KMS-11 (cell line): ENCODE results near the gene PPP2CA.

Experiments
- H2AFZ ChIP-seq: fragments of 200-600 bp; sonication (generic); 2 replicates; pipeline ENCODE4 v1.6.1; 2016; ENCODE audit warnings: antibody characterized with exemption, mixed run types, low read depth
- H3K27ac ChIP-seq: fragments of 200-600 bp; sonication (generic); 2 replicates; pipeline ENCODE4 v1.6.1; 2016; ENCODE audit warnings: mild to moderate bottlenecking, mixed run types
- H3K27me3 ChIP-seq: fragments of 200-600 bp; sonication (generic); 2 replicates; pipeline ENCODE4 v1.6.1; 2017; ENCODE audit warnings: mild to moderate bottlenecking, low read depth, mixed run types, moderate library complexity; ENCODE audit not compliant: insufficient read depth
- H3K36me3 ChIP-seq: fragments of 200-600 bp; sonication (generic); 2 replicates; pipeline ENCODE4 v1.6.1; 2017; ENCODE audit warnings: mild to moderate bottlenecking, mixed run types; ENCODE audit not compliant: insufficient read depth
- H3K4me1 ChIP-seq: fragments of 200-600 bp; sonication (generic); 2 replicates; pipeline ENCODE4 v1.6.1; 2016; ENCODE audit warnings: mild to moderate bottlenecking, low read depth, mixed run types; ENCODE audit not compliant: poor library complexity, severe bottlenecking
- H3K4me2 ChIP-seq: fragments of 200-600 bp; sonication (generic); 2 replicates; pipeline ENCODE4 v1.7.0; 2016; ENCODE audit warnings: mild to moderate bottlenecking, mixed run types
- H3K4me3 ChIP-seq: fragments of 200-600 bp; sonication (generic); IDR thresholded peaks from 2 replicates; pipeline ENCODE4 v1.6.1; 2017; ENCODE audit warnings: low read depth, low read length, mixed read lengths; ENCODE audit not compliant: insufficient read depth
- H3K79me2 ChIP-seq: fragments of 200-600 bp; sonication (generic); 2 replicates; pipeline ENCODE4 v1.6.1; 2016; ENCODE audit warnings: low read depth, mixed run types; ENCODE audit not compliant: insufficient read depth
- H3K9ac ChIP-seq: fragments of 200-600 bp; sonication (generic); 2 replicates; pipeline ENCODE4 v1.6.1; 2016; ENCODE audit warnings: mild to moderate bottlenecking, mixed run types
- H4K20me1 ChIP-seq: fragments of 200-600 bp; sonication (generic); 2 replicates; pipeline ENCODE4 v1.6.1; 2016; ENCODE audit warnings: mild to moderate bottlenecking, mixed run types; ENCODE audit not compliant: insufficient read depth
- CTCF ChIP-seq: fragments of 200-600 bp; sonication (generic); conservative IDR thresholded peaks from 2 replicates; pipeline ENCODE4 v1.6.1; 2017; ENCODE audit warnings: low read depth, mild to moderate bottlenecking, antibody characterized with exemption, low read length, moderate library complexity, mixed read lengths

The PPP2CA gene

DNA sequence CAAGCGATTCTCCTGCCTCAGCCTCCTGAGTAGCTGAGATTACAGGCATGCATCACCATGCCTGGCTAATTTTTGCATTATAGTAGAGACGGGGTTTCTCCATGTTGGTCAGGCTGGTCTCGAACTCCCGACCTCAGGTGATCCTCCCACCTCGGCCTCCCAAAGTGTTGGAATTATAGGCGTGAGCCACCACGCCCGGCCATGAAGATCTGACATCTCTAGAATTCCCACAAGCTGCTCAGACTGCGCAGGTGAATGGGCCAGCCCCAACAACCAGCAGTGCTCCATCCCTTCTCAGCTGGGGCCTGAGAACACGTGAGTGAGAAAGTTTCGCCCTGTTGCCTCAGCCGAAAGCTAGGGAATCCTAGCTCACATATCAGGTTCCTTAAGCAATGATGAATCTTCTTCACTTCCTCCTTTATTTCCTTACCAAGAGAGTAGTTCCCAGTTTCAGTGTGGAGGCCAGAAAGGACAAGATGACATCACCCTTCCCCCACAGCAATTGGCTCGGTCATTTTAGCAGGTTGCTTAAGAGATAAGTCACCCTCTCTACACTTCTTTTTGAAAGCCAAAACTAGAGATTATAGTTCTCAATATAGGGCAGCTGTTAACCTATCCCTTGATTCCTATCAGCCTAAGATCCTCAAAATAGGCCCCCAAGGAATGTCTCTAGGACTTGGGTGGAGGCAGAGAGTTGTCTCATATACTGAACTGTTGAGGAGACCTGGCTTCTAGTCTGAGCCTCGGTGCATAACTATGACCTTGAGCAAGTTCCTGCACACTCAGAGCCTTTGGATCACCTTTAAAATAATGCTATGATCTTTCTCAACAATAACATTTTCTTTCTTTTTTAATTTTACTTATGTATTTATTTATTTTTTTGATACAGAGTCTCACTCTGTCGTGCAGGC, 23.9 kb upstream of the PPP2CA start:
- TF ChIP-seq CTCF: no peak
- Histone ChIP-seq H3K4me2 (no peak overlapping the region), H3K4me1 (peaks cover 4% of the 10 kb centered on the region), H3K9ac (no peak overlapping the region), H3K27ac (no peak overlapping the region), H3K79me2 (no peaks in the 10 kb centered on the region), H2AFZ (no peak overlapping the region), H3K4me3 (no peak overlapping the region), H3K27me3 (no peaks in the 10 kb centered on the region), H4K20me1 (no peaks in the 10 kb centered on the region), H3K36me3 (no peaks in the 10 kb centered on the region)

- H3K27ac ChIP-seq: no peak overlapping the region
Observed at GRCh38 chr5:134248256-134248655, 22.4 kb upstream of the PPP2CA start.

DNA sequence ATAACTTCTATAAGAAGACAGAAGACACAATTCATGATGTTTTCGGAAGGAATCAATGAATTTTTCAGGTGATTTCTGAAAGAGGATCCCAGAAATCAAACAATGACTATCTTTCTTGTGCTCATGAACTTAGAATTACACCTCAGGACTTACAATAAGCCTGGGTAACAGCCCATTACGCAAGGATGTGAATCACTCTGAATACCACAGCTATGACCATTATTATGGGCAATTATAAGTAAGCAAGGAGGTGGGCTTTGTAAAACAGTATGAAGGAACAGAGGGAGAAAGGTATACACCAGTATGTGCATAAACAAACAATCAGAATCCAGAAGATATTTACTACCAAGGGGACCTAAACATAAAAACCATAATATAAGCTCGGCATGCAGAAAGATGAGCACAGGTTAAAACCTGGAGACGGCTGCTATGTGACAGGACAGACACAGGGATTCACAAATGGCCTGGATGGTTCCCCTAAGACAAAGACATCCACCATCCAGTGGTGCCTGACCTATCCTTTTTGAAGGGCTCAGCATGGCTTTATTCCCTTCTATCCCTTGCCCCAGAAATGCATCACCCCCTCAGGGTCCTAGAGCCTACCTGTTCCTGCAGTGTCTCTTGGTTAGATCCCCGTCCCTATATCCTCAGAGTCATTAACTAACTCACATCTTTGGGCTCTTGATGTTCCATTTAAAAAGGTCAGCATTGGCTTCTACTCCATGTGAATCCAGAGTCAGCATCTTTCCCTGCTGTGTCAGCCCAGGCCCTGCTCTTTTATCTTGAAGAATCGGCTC, 21.8 kb upstream of the PPP2CA start:
- H3K27me3 ChIP-seq: no peaks in the 10 kb centered on the region
- no peak overlapping the region for H2AFZ ChIP-seq
- no peaks in the 10 kb centered on the region for H3K79me2 ChIP-seq
- no peaks in the 10 kb centered on the region for H3K36me3 ChIP-seq
- no peak overlapping the region for H3K9ac ChIP-seq
- no peak overlapping the region for H3K4me2 ChIP-seq
- H4K20me1 ChIP-seq: no peaks in the 10 kb centered on the region
- no peak overlapping the region for H3K4me3 ChIP-seq
- peaks cover 4% of the 10 kb centered on the region for H3K4me1 ChIP-seq
- TF ChIP-seq CTCF: no peak
- H3K27ac ChIP-seq: no peak overlapping the region

More at GRCh38 chr5:134248256-134248655, 22.4 kb upstream of the PPP2CA start:
- Histone ChIP-seq H2AFZ (no peak overlapping the region), H3K79me2 (no peaks in the 10 kb centered on the region), H3K4me1 (peaks cover 4% of the 10 kb centered on the region), H3K9ac (no peak overlapping the region), H3K4me3 (no peak overlapping the region), H3K36me3 (no peaks in the 10 kb centered on the region), H4K20me1 (no peaks in the 10 kb centered on the region), H3K4me2 (no peak overlapping the region), H3K27me3 (no peaks in the 10 kb centered on the region)
- no peak for TF ChIP-seq CTCF

GRCh38 chr5:134246771-134247427, 21.0 kb upstream of the PPP2CA start:
- no peak overlapping the region for H3K4me2 ChIP-seq

More at GRCh38 chr5:134246771-134247427, 21.0 kb upstream of the PPP2CA start:
- peaks cover 4% of the 10 kb centered on the region for H3K4me1 ChIP-seq
- H3K36me3 ChIP-seq: no peaks in the 10 kb centered on the region
- no peak overlapping the region for H3K9ac ChIP-seq
- no peak overlapping the region for H3K27ac ChIP-seq
- no peaks in the 10 kb centered on the region for H3K27me3 ChIP-seq
- H4K20me1 ChIP-seq: no peaks in the 10 kb centered on the region
- H3K4me3 ChIP-seq: no peak overlapping the region
- H2AFZ ChIP-seq: no peak overlapping the region
- no peak for TF ChIP-seq CTCF
- no peaks in the 10 kb centered on the region for H3K79me2 ChIP-seq
